Liver (tissue), 9 donors: Measurements from ENCODE around the gene TIPRL. TPM values are rescaled to one million over a fixed set of nuclear protein-coding genes. Genes with fewer than 3 reads are reported as not detected.

ENCODE experiments used
- DNase-seq: peaks from one replicate; pipeline ENCODE4 v3.0.0-alpha.2; 2017; ENCODE audit warnings: low spot score
- H3K27ac ChIP-seq, 2 donors: one replicate each; pipeline ENCODE4 v1.7.0; 2013; ENCODE audit warnings: inconsistent platforms in 2 of 2, low read length in 2 of 2, control low read depth in 1 of 2, low read depth in 1 of 2, mild to moderate bottlenecking in 1 of 2
- H3K27me3 ChIP-seq, 4 donors: one replicate each; pipeline versions ENCODE4 v1.6.1 to v1.7.0; 2013; ENCODE audit warnings: low read length in 3 of 4, inconsistent platforms in 1 of 4, mild to moderate bottlenecking in 1 of 4, moderate library complexity in 1 of 4; ENCODE audit not compliant: control insufficient read depth in 4 of 4, insufficient read depth in 4 of 4
- H3K36me3 ChIP-seq, 4 donors: one replicate each; pipeline versions ENCODE4 v1.6.1 to v1.7.0; 2013; ENCODE audit warnings: low read length in 3 of 4, mild to moderate bottlenecking in 3 of 4, low read depth in 1 of 4, moderate library complexity in 1 of 4; ENCODE audit not compliant: control insufficient read depth in 4 of 4, insufficient read depth in 3 of 4
- H3K4me1 ChIP-seq, 4 donors: one replicate each; pipeline versions ENCODE4 v1.6.1 to v1.7.0; 2013; ENCODE audit warnings: low read length in 3 of 4, mild to moderate bottlenecking in 3 of 4, moderate library complexity in 1 of 4; ENCODE audit not compliant: control insufficient read depth in 4 of 4, insufficient read depth in 4 of 4
- H3K4me3 ChIP-seq, 3 donors: one replicate each; pipeline versions ENCODE4 v1.6.1 to v1.7.0; 2013; ENCODE audit warnings: low read length in 3 of 3, control low read depth in 1 of 3, low read depth in 1 of 3, mild to moderate bottlenecking in 1 of 3
- H3K9ac ChIP-seq, 2 donors: one replicate each; pipeline ENCODE4 v1.7.0; 2013; ENCODE audit warnings: low read length in 2 of 2, mild to moderate bottlenecking in 2 of 2, moderate library complexity in 2 of 2, control low read depth in 1 of 2, low read depth in 1 of 2
- H3K9me3 ChIP-seq, 4 donors: one replicate each; pipeline versions ENCODE4 v1.6.1 to v1.7.0; 2013; ENCODE audit warnings: low read length in 3 of 4; ENCODE audit not compliant: control insufficient read depth in 4 of 4
- CTCF ChIP-seq: fragments of 150-350 bp; IDR thresholded peaks from 2 replicates; pipeline ENCODE4 v1.5.1; 2017; ENCODE audit warnings: improper control_type of control experiment, low read depth, low read length; ENCODE audit not compliant: missing input control
- EGR1 ChIP-seq, 2 donors: IDR thresholded peaks; 2 replicates each; pipeline ENCODE4 v1.6.1; 2016 to 2018; ENCODE audit warnings: antibody characterized with exemption in 2 of 2, low read depth in 2 of 2
- FOXA2 ChIP-seq: IDR thresholded peaks from 2 replicates; pipeline ENCODE4 v1.6.1; 2016; ENCODE audit warnings: antibody characterized with exemption
- GABPA ChIP-seq, 2 donors: IDR thresholded peaks in 1 of 2; conservative IDR thresholded peaks in 1 of 2; 2 replicates each; pipeline ENCODE4 v1.6.1; 2016; ENCODE audit warnings: antibody characterized with exemption in 2 of 2, mild to moderate bottlenecking in 1 of 2, moderate library complexity in 1 of 2
- HNF4G ChIP-seq: IDR thresholded peaks from 2 replicates; pipeline ENCODE4 v1.6.1; 2016; ENCODE audit warnings: antibody characterized with exemption
- JUND ChIP-seq, 2 donors: IDR thresholded peaks; 2 replicates each; pipeline ENCODE4 v1.6.1; 2016; ENCODE audit warnings: antibody characterized with exemption in 2 of 2
- MAX ChIP-seq: IDR thresholded peaks from 2 replicates; pipeline ENCODE4 v1.6.1; 2016; ENCODE audit warnings: antibody characterized with exemption
- NR2F2 ChIP-seq: IDR thresholded peaks from 2 replicates; pipeline ENCODE4 v1.6.1; 2016; ENCODE audit warnings: antibody characterized with exemption
- RAD21 ChIP-seq, 2 donors: IDR thresholded peaks; 2 replicates each; pipeline ENCODE4 v1.6.1; 2016; ENCODE audit warnings: antibody characterized with exemption in 2 of 2, mild to moderate bottlenecking in 2 of 2
- REST ChIP-seq: IDR thresholded peaks from 2 replicates; pipeline ENCODE4 v1.6.1; 2016; ENCODE audit warnings: antibody characterized with exemption, mild to moderate bottlenecking
- RXRA ChIP-seq, 2 donors: IDR thresholded peaks; 2 replicates each; pipeline ENCODE4 v1.6.1; 2017 to 2018; ENCODE audit warnings: antibody characterized with exemption in 2 of 2, mild to moderate bottlenecking in 1 of 2
- SP1 ChIP-seq: IDR thresholded peaks from 2 replicates; pipeline ENCODE4 v1.6.1; 2018; ENCODE audit warnings: antibody characterized with exemption, mild to moderate bottlenecking
- TAF1 ChIP-seq: conservative IDR thresholded peaks from 2 replicates; pipeline ENCODE4 v1.6.1; 2016; ENCODE audit warnings: antibody characterized with exemption, mild to moderate bottlenecking
- YY1 ChIP-seq: IDR thresholded peaks from 2 replicates; pipeline ENCODE4 v1.6.1; 2016; ENCODE audit warnings: antibody characterized with exemption, mild to moderate bottlenecking
- ZBTB33 ChIP-seq: IDR thresholded peaks from 2 replicates; pipeline ENCODE4 v1.6.1; 2016; ENCODE audit warnings: antibody characterized with exemption
- WGBS: extraction: QIAGEN DNeasy Blood & Tissue Kit; methylation state at CpG from one replicate; pipeline ENCODE4 v1.1.7; 2013; 5-methylcytosine and 5-hydroxymethylcytosine counted together
- polyA plus RNA-seq, 2 donors: library from polyadenylated mRNA; stranded (reverse) in 1 of 2; unstranded in 1 of 2; fragments of 200-250 nt in 1 of 2; fragments of >200 nt in 1 of 2; fragmentation: Nextera tagmentation in 1 of 2; extraction: Ambion mirVana in 1 of 2; gene quantifications; one replicate each; pipeline versions ENCODE4 v1.2.1 to v1.2.3, GENCODE V29; 2013 to 2015
- total RNA-seq, 2 donors: library from RNA; depleted of rRNA; stranded (reverse); fragments of >200 nt; gene quantifications; one replicate each; pipeline ENCODE4 v1.2.3, GENCODE V29; 2014
- TF ChIP-seq, protein P1 (sequence below): IDR thresholded peaks from 2 replicates; pipeline ENCODE4 v1.6.1; 2016; ENCODE audit warnings: antibody characterized with exemption
- donor health status: healthy.
- donor health status: healthy.
- donor health status: healthy.
- donor health status: healthy.
- donor health status: healthy.

Gene TIPRL
- total and polyA plus RNA-seq, 4 donors = 11.2 to 20.0 (median 13.0) TPM

DNA sequence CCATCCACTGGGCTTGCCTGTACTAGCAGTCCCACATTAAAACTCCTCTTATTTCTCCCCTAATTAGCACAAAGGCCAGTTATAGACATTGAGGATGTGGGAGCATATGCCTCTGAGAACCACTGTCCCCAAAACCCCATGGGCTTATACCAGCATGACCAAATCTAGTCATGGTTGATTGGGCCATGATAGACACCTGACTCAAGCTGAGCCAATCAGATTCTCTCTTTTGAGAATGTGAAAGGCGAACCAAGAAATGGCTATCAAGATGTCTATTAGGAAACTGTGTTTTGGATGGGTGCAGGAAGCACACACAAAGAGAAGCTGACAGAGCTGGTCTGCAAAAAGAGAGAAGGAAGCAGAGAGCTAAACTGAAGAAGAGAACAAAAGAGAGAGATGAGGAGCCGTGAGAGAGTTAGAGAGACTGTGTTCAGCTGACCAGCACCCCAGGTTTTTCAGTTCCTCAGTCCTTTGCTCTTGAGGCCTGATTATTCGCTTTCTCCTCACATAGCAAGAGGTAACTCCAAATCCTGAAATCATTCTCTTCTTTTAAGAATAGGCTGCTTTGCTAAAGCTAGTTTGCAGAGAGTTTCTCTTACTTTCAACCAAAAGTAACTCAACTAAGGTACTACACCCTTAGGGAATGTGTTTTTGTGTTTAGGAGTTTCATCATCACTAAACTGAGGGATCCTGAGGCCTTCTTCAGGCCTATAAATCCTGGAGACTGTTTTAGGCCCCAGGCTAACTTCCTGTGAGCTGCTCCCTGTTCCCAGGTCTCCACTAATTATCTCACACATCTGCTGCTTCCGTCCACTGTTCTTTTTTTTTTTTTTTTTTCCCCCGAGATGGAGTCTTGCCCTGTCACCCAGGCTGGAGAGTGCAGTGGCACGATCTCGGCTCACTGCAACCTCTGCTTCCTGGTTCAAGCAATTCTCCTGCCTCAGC is 7.9 kb upstream of the TIPRL start:
- Histone ChIP-seq H3K4me1 (no peaks in the 10 kb centered on the region), H3K9ac (no peak overlapping the region), H3K9me3 (no peaks in the 10 kb centered on the region), H3K36me3 (no peaks in the 10 kb centered on the region), H3K27me3 (no peaks in the 10 kb centered on the region), H3K27ac (no peak overlapping the region), H3K4me3 (no peak overlapping the region)
- TF ChIP-seq RXRA (IDR thresholded peaks at IDR 0.05) (no peak), ZBTB33 (no peak), TAF1 (no peak), CTCF (no peak), JUND (IDR thresholded peaks at IDR 0.05) (no peak), GABPA (IDR thresholded peaks at IDR 0.05 in 1 of 2, conservative IDR thresholded peaks at IDR 0.05 in 1 of 2) (no peak)
- no peak for DNase-seq
- WGBS = 90% methylated on average over 7 of the region's 7 CpGs

DNA sequence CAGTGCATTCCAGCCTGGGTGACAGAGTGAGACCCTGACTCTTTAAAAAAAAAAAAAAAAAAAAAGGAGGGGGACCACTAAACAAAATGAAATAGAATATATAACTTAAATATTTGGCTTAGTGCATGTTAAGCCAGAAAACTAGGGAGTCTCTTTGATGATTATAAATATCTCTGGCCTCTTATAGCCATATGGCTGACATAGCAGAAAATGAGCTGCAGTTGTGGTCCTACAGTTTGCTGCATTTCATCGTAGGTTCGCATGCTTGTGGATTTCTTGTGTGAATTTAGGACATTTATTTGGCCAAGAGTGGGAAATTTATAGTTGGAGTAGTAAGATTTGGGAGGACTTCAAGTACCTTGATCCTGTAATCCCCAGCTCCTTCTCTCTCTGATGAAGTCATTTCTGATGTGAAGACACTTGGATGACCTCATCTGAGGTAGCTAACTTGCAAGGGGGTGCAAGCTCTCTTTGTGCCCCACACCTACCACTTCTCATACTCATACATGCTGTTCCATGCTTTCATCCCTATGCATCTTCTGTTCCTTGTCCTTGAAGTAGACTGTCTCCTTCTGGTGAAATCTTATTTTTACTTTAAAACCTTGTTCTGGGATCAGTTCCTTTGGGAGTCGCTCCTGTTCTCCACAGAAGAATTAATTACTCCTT is 6.4 kb upstream of the TIPRL start:
- no peaks in the 10 kb centered on the region for H3K4me1 ChIP-seq
- no peaks in the 10 kb centered on the region for H3K27me3 ChIP-seq
- no peak overlapping the region for H3K9ac ChIP-seq
- no peak for DNase-seq
- no peak overlapping the region for H3K4me3 ChIP-seq
- H3K9me3 ChIP-seq = no peaks in the 10 kb centered on the region
- no peaks in the 10 kb centered on the region for H3K36me3 ChIP-seq
- 96% methylated on average over 3 of the region's 3 CpGs for WGBS
- no peak overlapping the region for H3K27ac ChIP-seq
- TF ChIP-seq REST (no peak), EGR1 (IDR thresholded peaks at IDR 0.05; ENCODE audit: low read depth in 2 of 2) (no peak), GABPA (IDR thresholded peaks at IDR 0.05 in 1 of 2, conservative IDR thresholded peaks at IDR 0.05 in 1 of 2) (no peak), MAX (no peak), CTCF (no peak), RXRA (IDR thresholded peaks at IDR 0.05) (no peak), FOXA2 (no peak), YY1 (no peak), HNF4G (no peak), SP1 (no peak), NR2F2 (no peak), ZBTB33 (no peak), RAD21 (IDR thresholded peaks at IDR 0.05) (no peak), JUND (IDR thresholded peaks at IDR 0.05) (no peak)
- TF ChIP-seq, protein P1, sequence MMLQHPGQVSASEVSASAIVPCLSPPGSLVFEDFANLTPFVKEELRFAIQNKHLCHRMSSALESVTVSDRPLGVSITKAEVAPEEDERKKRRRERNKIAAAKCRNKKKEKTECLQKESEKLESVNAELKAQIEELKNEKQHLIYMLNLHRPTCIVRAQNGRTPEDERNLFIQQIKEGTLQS = no peak
